GM19328 (cell line): ENCODE data around the gene NPTX1.

Experiments used
- ATAC-seq: cut with Tn5 transposase; IDR thresholded peaks from one replicate; pipeline ENCODE4 v1.9.1; 2021; ENCODE audit warnings: mild to moderate bottlenecking, moderate library complexity; ENCODE audit not compliant: unreplicated experiment

Gene NPTX1

GRCh38 chr17:80479246-80479566 is 2.8 kb upstream of the NPTX1 start:
- no peak for ATAC-seq

GRCh38 chr17:80478487-80479245 is 2.3 kb upstream of the NPTX1 start:
- no peak for ATAC-seq

- no peak for ATAC-seq
These were observed 1.5 kb upstream of the NPTX1 start for GRCh38 chr17:80477647-80478478.

GRCh38 chr17:80476877-80477646 is 655 bp upstream of the NPTX1 start:
- no peak for ATAC-seq

- no peak for ATAC-seq
These were observed 1.2 kb downstream of the NPTX1 start for GRCh38 chr17:80474961-80475909.

GRCh38 chr17:80474231-80474960 is 2.0 kb downstream of the NPTX1 start:
- ATAC-seq: no peak

GRCh38 chr17:80473701-80474100 is 2.7 kb downstream of the NPTX1 start:
- no peak for ATAC-seq

- ATAC-seq: no peak
These were observed 3.4 kb downstream of the NPTX1 start for GRCh38 chr17:80472996-80473395.

- ATAC-seq: no peak
These were observed 4.5 kb downstream of the NPTX1 start for GRCh38 chr17:80471922-80472321.

GRCh38 chr17:80470603-80471002 is 5.8 kb downstream of the NPTX1 start:
- no peak for ATAC-seq

- ATAC-seq: no peak
These were observed 6.7 kb downstream of the NPTX1 start for GRCh38 chr17:80469667-80470066.

- ATAC-seq: no peak
These were observed 7.5 kb downstream of the NPTX1 start for GRCh38 chr17:80468781-80469493.

- ATAC-seq: no peak
These were observed 8.2 kb downstream of the NPTX1 start for GRCh38 chr17:80468242-80468641.

- ATAC-seq: no peak
These were observed 10.2 kb downstream of the NPTX1 start for GRCh38 chr17:80466188-80466705.

GRCh38 chr17:80465327-80465974 is 11.0 kb downstream of the NPTX1 start:
- ATAC-seq: no peak

GRCh38 chr17:80464486-80464885 is 11.9 kb downstream of the NPTX1 start:
- ATAC-seq: no peak

- no peak for ATAC-seq
These were observed 12.5 kb downstream of the NPTX1 start for GRCh38 chr17:80463784-80464400.
